NCI-H2227 (cell line): ENCODE data around the gene AXIN1.
"Not testable (repeated sequence)": the region's sequence is repeated elsewhere in the genome, so short reads cannot be mapped to it uniquely, and the experiment has no call there.

ENCODE experiments used
- DNase-seq: peaks from one replicate; lab custom pipeline; 2025; ENCODE audit not compliant: unreplicated experiment; lab: John Stamatoyannopoulos, UW

AXIN1 gene

GRCh38 chr16:352547-353403, at the start of gene AXIN1:
AXIN1 (minus strand) TSS chr16:352723; CDS start chr16:347025, 5,698 bp downstream.
- peak; percentile 99 for DNase-seq

GRCh38 chr16:401468-402348, 49.2 kb upstream of the AXIN1 start, which contains the start of gene DECR2:
DECR2 (plus strand) TSS chr16:401885; CDS start chr16:401964, 79 bp downstream.
- peak; percentile 94 for DNase-seq

GRCh38 chr16:400061-400591, 47.6 kb upstream of the AXIN1 start:
- DNase-seq: no peak

- no peak for DNase-seq
Measured at GRCh38 chr16:399340-400019, 47.0 kb upstream of the AXIN1 start.

- no peak for DNase-seq
Measured at GRCh38 chr16:398561-399339, 46.2 kb upstream of the AXIN1 start.

- peak; percentile 71 for DNase-seq
Measured at GRCh38 chr16:397736-398332, 45.3 kb upstream of the AXIN1 start.

GRCh38 chr16:397135-397661, 44.7 kb upstream of the AXIN1 start, which contains the start of gene NME4:
NME4 (plus strand) TSS chr16:397199; CDS start chr16:397223, 24 bp downstream.
- DNase-seq: peak; percentile 75

- peak; percentile 89 for DNase-seq
Measured at GRCh38 chr16:396605-397004, 44.1 kb upstream of the AXIN1 start.

GRCh38 chr16:396199-396598, 43.7 kb upstream of the AXIN1 start:
- DNase-seq: no peak

- no peak for DNase-seq
Measured at GRCh38 chr16:392450-393030, 40.0 kb upstream of the AXIN1 start.

GRCh38 chr16:391885-392335, 39.4 kb upstream of the AXIN1 start:
- DNase-seq: peak; percentile 59

GRCh38 chr16:389352-389751, 36.8 kb upstream of the AXIN1 start:
- DNase-seq: no peak

- DNase-seq: not testable (repeated sequence)
Measured at GRCh38 chr16:387761-388666, 35.5 kb upstream of the AXIN1 start.

GRCh38 chr16:386641-387156, 34.2 kb upstream of the AXIN1 start:
- DNase-seq: no peak

GRCh38 chr16:383326-384051, 31.0 kb upstream of the AXIN1 start:
- peak; percentile 37 for DNase-seq

- peak; percentile 84 for DNase-seq
Measured at GRCh38 chr16:381789-382717, 29.5 kb upstream of the AXIN1 start, which contains the start of gene PGAP6. PGAP6 (minus strand) TSS chr16:381978; CDS start chr16:381821, 157 bp downstream.
